Measurements from ENCODE around the gene THSD7B.
"Not testable (repeated sequence)": the region's sequence is repeated elsewhere in the genome, so short reads cannot be mapped to it uniquely, and the experiment has no call there.

The THSD7B gene

GRCh38 chr2:137261881-137262585 is 496.7 kb downstream of the THSD7B start:
- DNase-seq = no peak

GRCh38 chr2:137262594-137262993 is 497.2 kb downstream of the THSD7B start:
- no peak for DNase-seq

- no peak for DNase-seq
These were observed 522.7 kb downstream of the THSD7B start for GRCh38 chr2:137287913-137288639.

GRCh38 chr2:137291836-137292570 is 526.7 kb downstream of the THSD7B start:
- DNase-seq = no peak

- no peak for DNase-seq
These were observed 533.0 kb downstream of the THSD7B start for GRCh38 chr2:137298377-137298776.

GRCh38 chr2:137300987-137301386 is 535.6 kb downstream of the THSD7B start:
- DNase-seq = no peak

- no peak for DNase-seq
These were observed 537.6 kb downstream of the THSD7B start for GRCh38 chr2:137302957-137303356.

- no peak for DNase-seq
These were observed 550.7 kb downstream of the THSD7B start for GRCh38 chr2:137316075-137316474.

GRCh38 chr2:137321566-137321965 is 556.2 kb downstream of the THSD7B start:
- no peak for DNase-seq

- DNase-seq = not testable (repeated sequence)
These were observed 566.2 kb downstream of the THSD7B start for GRCh38 chr2:137331562-137331961.

- DNase-seq = no peak
These were observed 568.2 kb downstream of the THSD7B start for GRCh38 chr2:137333386-137334165.

GRCh38 chr2:137336067-137336466 is 570.7 kb downstream of the THSD7B start:
- DNase-seq = no peak

- no peak for DNase-seq
These were observed 573.7 kb downstream of the THSD7B start for GRCh38 chr2:137339051-137339450.

GRCh38 chr2:137345994-137346393 is 580.6 kb downstream of the THSD7B start:
- DNase-seq = no peak

GRCh38 chr2:137348301-137348700 is 583.0 kb downstream of the THSD7B start:
- DNase-seq = no peak

- DNase-seq = no peak
These were observed 592.3 kb downstream of the THSD7B start for GRCh38 chr2:137357634-137358033.

GRCh38 chr2:137367361-137367760 is 602.0 kb downstream of the THSD7B start:
- DNase-seq = no peak

- DNase-seq = no peak
These were observed 603.8 kb downstream of the THSD7B start for GRCh38 chr2:137369106-137369505.

GRCh38 chr2:137379186-137379585 is 613.8 kb downstream of the THSD7B start:
- no peak for DNase-seq

- no peak for DNase-seq
These were observed 615.3 kb downstream of the THSD7B start for GRCh38 chr2:137380610-137381009.

GRCh38 chr2:137381731-137382130 is 616.4 kb downstream of the THSD7B start:
- no peak for DNase-seq

GRCh38 chr2:137383391-137383790 is 618.0 kb downstream of the THSD7B start:
- DNase-seq = no peak

GRCh38 chr2:137387044-137387443 is 621.7 kb downstream of the THSD7B start:
- no peak for DNase-seq

Data from activated CD8-positive, alpha-beta memory T cell treated with anti-CD3 and anti-CD28 coated beads for 24 hours (primary cell).